Embryonic facial prominence (tissue), 1 donor: ENCODE measurements around the gene SART1.
"Not testable (repeated sequence)": the region's sequence is repeated elsewhere in the genome, so short reads cannot be mapped to it uniquely, and the experiment has no call there.

ENCODE experiments used
- DNase-seq: peaks from one replicate; pipeline ENCODE4 v3.0.0-alpha.2; 2016; ENCODE audit errors: extremely low spot score

Gene SART1

GRCh38 chr11:65931773-65932557, 29.6 kb upstream of the SART1 start:
- DNase-seq = no peak

- no peak for DNase-seq
Measured at GRCh38 chr11:65932558-65932919, 29.0 kb upstream of the SART1 start.

DNA sequence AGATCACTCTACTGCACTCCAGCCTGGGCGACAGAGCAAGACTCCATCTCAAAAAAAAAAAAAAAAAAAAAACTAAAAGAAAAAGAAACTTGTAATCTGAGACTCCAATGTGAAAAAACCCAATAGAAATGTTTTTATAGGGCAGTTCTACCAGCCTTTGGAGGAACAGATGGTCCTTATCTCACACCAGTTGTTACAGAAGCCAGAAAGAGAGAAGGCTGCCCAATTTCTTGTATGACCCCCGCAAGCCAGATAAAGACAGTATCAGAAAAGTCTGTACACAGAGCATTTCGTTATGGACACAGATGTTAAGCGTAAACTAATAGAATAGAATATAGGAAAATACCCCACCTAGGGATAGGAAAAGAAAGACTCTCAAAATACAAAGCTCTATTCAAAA, 27.5 kb upstream of the SART1 start:
- DNase-seq = no peak

GRCh38 chr11:65937766-65938165, 23.8 kb upstream of the SART1 start:
- DNase-seq = no peak

DNA sequence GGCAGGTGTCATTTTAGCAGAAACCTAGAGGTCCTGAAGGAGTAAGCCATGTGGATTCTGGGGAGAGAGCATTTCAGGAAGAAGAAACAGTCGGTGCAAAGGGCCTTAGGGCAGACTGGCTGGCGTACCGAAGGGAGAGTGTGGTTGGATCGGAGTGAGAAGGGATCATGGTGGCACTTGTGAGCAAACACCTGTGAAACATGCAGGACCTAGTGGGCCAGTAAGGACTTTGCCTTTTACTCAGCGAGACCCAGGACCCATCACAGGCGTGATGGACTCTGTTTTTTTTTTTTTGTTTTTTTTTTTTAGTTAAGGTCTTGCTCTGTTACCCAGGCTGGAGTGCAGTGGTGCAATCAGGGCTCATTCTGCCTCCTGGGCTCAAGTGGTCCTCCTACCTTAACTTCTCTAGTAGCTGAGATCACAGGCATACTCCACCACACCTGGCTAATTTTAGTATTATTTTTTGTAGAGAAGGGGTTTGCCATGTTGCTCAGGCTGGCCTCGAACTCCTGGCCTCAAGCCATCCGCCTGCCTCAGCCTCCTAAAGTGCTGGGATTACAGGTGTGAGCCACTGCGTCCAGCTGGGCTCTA, 19.7 kb upstream of the SART1 start:
- no peak for DNase-seq

GRCh38 chr11:65942531-65942930, 19.0 kb upstream of the SART1 start:
- DNase-seq = no peak

DNA sequence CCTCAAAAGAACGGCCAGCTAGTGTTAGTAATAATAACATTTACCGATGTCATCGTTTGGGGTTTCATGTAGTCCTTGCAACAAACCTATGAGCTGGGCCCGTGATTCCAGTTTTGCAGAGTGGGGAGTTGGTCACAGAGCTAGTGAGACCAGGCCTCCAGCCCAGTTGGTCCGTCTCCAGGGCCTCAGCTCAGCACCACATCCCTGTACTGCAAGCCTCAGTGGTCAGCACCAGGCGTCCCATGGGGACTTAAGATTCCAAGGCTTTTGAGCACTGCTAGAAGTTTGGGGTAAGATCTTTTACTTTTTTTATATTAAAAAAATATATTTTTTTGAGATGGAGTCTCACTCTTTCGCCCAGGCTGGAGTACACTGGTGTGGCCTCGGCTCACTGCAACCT, 17.3 kb upstream of the SART1 start:
- no peak for DNase-seq

DNA sequence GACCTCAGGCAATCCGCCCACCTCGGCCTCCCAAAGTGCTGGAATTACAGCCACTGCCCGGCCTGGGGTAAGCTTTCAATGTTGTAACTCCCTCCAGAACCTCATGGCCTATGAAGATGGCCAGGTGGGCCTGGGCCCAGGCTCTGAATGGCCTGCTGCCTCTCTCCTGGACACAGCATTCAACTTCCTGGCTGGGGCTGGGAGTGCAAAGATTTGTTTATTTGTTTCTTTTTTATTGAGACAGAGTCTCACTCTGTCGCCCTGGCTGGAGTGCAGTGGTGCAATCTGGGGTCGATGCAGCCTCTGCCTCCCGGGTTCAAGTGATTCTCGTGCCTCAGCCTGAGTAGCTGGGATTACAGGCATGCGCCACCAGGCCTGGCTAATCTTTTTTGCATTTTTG, 16.8 kb upstream of the SART1 start:
- DNase-seq = no peak

DNA sequence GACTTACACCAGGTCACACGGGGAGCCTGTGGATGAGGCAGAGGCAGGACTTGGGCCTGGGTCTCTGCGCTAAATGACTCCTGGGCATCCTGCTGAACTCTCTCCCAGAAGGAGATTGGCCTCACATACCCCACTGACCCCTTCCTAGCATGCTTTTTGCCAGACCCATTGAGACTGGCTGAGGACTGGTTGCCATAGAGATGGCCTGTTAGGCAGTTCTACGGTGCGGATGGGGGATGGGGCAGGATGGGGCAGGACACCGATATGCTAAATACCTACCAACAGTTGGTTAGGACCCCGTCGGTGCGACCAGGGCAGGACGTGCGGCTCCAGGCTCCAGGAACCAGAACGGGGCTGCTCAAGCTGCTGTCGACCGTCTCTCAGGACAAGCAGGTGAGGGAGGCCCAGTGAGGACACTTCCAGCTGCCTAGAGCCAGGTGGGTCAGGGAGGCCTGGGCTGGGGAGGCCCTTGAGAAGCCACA, 16.1 kb upstream of the SART1 start, which contains the start of gene TSGA10IP:
TSS of gene TSGA10IP (plus strand) at position 51 of the 482 bp plus-strand sequence. CDS start at position 247, 196 bp downstream.
- no peak for DNase-seq

GRCh38 chr11:65945941-65946558, 15.5 kb upstream of the SART1 start:
- DNase-seq = no peak

DNA sequence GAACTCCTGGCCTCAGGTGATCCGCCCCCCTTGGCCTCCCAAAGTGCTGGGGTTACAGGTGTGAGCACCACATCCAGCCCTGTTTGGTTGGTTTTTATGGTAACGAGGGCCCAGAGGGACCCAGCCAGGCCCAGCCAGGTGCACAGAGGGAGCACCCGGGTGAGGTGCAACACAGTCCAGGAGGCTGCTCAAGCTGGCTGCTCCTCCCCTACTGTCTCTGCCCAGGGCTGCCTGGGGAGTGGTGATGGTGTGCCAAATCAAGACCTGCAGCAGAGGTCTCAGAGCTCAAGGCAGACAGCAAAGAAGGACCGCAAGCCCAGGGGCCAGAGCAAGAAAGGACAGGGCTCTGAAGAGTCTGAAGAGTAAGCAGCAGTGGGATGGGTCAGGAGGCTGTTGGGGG, 14.9 kb upstream of the SART1 start:
- no peak for DNase-seq

DNA sequence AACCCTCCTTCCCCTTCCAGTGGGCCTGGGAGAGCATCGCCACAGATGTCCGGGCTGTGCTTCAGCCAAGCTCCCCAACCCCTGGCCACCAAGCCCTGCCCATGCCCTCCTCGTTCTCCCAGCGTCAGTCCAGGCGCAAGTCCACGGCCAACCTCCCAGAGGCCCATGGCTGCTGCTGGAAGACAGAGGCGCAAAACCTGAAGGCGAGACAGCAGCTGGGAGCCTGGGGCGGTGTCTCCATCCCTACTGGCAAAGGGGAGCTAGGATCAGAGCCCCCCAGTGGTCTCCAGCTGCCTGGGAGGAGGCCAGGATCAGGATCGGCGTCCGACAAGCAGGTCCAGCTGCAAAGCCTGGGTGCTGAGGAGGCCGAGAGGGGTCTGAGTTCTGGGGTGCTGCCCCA, 14.4 kb upstream of the SART1 start:
- no peak for DNase-seq

GRCh38 chr11:65947603-65948125, 13.9 kb upstream of the SART1 start:
- no peak for DNase-seq

GRCh38 chr11:65950711-65951110, 10.8 kb upstream of the SART1 start:
- not testable (repeated sequence) for DNase-seq

DNA sequence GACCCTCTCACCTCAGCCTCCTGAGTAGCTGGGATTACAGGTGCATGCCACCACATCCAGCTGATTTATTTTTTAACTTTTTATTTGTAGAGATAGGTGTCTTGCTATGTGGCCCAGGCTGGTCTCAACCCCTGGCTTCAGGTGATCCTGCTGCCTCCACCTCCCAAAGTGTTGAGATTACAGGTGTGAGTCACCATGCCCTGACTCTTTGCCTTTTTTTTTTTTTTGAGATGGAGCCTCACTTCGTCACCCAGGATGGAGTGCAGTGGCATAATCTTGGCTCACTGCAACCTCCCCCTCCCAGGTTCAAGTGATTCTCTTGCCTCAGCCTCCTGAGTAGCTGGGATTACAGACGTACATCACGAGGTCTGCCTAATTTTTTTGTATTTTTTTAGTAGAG, 9.9 kb upstream of the SART1 start:
- DNase-seq = not testable (repeated sequence)

- DNase-seq = no peak
Measured at GRCh38 chr11:65952052-65952521, 9.4 kb upstream of the SART1 start.

GRCh38 chr11:65953471-65953870, 8.1 kb upstream of the SART1 start:
- DNase-seq = no peak

DNA sequence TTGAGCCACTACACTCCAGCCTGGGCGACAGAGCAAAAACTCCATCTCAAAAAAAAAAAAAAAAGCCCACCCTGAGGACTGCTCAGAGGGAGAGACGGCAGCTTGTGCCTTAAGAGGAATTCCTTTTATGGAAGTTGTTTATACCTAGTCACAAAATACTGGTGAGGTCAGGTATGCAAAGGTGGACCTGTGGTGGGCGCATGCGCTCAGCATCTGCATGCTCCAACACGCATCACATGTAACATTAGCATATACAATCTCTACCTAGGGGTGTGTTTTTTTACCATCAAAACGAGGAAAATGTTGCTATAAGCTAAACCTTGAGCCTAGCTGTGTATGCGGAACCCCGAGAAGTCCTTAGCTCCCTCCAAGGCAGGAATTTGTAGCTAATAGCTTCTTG, 6.8 kb upstream of the SART1 start:
- no peak for DNase-seq

DNA sequence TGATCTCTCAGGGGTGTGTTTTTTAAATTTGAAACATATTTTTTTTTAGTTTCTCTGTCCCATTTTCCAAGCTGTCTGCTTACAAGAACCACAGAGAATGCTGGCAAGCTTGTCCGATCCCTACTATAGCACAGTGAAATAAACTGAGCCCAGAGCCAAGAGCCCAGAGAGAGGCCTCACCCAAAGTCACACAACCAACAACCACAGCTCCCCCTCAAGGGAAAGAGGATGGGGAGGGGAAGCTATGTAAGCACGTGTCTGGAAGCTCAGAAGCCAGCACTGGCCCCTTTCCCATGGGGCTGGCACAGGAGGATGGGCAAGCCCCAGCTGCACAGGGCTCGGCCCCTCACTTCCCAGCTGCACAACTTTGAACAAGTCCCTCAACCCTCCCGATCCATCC, 3.2 kb upstream of the SART1 start:
- DNase-seq = no peak

- no peak for DNase-seq
Measured at GRCh38 chr11:65958774-65959420, 2.6 kb upstream of the SART1 start.

GRCh38 chr11:65960824-65961266, 689 bp upstream of the SART1 start:
- DNase-seq = no peak

- DNase-seq = no peak
Measured at GRCh38 chr11:65962141-65962564, 619 bp downstream of the SART1 start.
